HG03066 (cell line): ENCODE results near the gene TMEM178B.
"Not testable (repeated sequence)": the region's sequence is repeated elsewhere in the genome, so short reads cannot be mapped to it uniquely, and the experiment has no call there.

Experiments
- ATAC-seq: cut with Tn5 transposase; IDR thresholded peaks from one replicate; pipeline ENCODE4 v1.9.1; 2021; ENCODE audit warnings: low read depth; ENCODE audit not compliant: unreplicated experiment

TMEM178B gene

DNA sequence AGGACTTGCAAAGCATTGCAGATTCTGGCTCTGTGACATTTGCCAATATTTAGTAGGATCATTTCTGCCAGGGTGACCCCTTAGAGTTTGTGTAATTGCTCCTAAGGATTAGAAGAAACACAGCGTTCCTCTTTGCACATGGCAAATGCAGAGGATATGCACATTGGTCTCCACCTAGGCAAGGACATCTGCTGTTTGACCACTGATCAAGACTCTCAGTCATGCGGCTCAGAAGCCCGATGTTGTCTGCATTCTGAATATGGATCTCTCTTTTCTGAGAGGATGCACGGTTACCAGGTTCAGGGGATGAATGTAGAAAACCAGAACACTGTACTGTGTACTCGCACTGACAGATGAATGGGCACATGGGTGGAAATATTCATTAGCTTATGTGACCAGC lies 296.8 kb downstream of the TMEM178B start:
- ATAC-seq, result no peak

- ATAC-seq, result no peak
Observed at GRCh38 chr7:141374425-141374824, 300.6 kb downstream of the TMEM178B start.

DNA sequence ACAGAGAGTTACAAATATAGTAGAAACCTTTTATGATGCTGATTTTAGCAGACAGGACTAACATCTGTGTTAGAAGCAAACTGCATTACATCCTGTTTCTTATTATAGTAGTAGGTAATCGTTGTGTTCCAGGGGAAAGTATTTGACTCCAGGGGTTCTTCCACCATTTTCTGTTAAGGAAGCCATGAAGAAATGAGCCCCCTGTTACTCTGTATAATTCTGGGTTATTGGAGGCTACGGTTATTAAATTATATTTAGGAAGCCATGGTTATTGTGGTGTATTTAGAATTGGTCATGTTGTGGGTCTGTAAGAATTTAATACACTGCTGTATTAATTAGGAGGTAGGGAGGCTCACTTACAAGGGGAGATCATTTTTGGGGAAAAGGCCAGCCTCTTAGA lies 301.6 kb downstream of the TMEM178B start:
- ATAC-seq, result no peak

DNA sequence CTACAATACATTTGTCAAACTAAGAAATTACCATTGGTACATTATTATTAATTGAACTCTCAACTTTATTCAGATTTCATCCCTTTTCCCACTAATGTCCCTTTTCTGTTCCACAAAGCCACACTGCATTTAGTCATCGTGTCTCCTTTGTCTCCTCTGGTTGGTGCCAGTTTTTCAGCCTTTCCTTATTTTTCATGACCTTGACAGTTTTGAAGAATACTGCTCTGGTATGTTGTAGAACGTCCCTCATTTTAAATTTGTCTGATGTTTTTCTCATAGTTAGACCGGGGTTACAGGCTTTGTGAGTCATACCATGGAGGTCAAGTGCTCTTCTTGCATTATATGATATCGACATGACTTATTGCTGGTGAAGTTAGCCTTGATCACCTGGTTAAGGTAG lies 304.0 kb downstream of the TMEM178B start:
- ATAC-seq, result no peak

- no peak for ATAC-seq
Observed at GRCh38 chr7:141378405-141378804, 304.5 kb downstream of the TMEM178B start.

GRCh38 chr7:141381794-141382427 lies 308.0 kb downstream of the TMEM178B start:
- ATAC-seq, result no peak

- ATAC-seq, result not testable (repeated sequence)
Observed at GRCh38 chr7:141383356-141383755, 309.5 kb downstream of the TMEM178B start.

GRCh38 chr7:141386881-141387280 lies 313.0 kb downstream of the TMEM178B start:
- ATAC-seq, result no peak

DNA sequence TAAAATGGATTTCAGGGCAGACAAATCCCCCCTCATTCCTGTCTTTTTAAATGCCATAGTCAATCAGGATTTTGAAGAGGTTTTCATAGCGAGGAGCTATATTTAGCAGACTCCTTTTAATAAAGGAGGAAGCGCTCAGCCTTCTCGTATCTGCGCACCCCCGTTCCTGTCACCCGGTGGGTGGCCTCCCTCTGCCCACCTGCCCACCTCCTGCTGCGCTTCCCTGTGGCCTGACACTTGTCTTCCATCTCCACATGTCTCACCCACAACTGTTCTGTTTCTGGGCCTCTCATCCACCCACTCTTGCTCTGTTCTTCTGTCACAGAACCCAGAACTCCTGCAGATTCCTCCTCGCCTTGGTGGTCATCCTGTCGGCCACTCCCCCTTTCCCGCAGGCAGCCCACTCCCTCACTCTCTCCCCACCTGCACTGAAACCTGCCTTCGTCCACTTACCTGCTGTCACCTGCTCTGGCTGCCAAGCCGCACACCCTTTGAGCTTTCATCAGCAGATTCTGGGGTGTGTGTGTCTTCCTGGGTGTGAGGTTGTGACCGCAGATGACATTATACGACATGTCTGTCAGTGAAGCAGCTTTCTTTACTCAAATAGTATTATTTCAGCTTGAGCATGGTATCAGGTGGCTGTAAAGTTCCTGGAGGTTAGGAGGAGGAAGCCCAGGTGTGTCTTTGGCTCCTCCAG lies 313.8 kb downstream of the TMEM178B start:
- ATAC-seq, result no peak

- ATAC-seq, result no peak
Observed at GRCh38 chr7:141389140-141389796, 315.4 kb downstream of the TMEM178B start.

- ATAC-seq, result no peak
Observed at GRCh38 chr7:141390339-141390738, 316.5 kb downstream of the TMEM178B start.

DNA sequence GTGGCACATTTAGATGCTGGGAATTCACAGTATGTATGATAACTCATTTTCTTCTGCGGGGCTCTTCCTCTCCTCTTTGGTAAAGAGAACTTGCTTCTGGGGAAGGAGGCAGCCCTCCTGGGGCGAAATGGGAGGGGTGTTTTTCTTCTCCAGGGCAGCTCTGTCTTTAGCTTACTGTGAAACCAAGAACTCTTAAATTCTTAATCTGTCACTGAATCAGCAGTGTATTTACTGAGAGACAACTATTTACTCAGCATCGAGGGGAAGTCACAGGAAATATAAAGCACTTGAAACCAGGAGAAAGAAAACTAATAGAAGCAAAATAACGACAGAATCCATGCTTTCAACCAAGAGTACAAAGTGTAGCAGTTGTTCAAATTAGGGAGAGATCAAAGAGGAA lies 319.2 kb downstream of the TMEM178B start:
- no peak for ATAC-seq

DNA sequence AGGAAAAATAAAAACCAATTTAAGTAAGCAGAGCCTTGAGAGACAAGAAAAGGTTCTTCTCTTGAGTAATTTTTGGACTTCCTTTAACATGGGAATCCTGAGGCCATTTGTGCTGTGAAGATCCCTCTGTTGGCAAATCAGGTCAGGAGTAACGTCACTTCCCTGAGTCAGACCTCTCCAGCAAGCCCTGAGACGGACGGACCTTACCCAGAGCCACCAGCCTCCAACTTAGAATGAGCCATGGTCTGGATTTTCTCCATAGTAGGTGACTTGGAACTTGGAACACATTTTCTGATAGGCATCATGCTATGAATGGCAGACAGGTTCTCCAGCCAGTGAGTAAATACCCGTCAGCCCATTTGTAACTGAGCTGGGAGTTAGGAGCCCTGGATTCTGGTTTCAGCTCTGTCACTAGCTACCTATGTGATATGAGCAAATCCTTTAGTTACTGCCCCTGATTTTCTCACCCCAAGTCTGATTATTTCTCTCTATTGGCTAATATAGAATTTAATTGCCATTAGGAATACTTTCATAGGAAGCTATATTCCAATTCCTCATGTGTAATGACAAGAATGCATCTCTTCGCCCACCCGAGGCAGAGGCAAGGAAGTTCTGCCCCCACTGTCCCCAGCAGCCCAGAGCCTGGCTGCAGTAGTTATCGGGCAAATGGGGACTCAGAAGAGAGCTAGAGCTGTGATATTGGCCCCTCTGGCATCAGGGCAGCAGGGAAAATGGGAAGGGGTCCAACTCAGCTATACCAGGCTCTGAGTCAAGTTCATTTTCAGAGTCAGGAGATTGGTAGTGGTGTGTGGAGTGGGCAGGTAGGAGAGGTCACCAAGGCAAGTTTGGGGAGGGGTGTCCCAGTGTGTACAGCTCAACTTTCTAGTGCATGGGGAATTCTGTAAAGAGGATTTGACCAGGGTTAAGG lies 323.6 kb downstream of the TMEM178B start:
- ATAC-seq, result no peak

DNA sequence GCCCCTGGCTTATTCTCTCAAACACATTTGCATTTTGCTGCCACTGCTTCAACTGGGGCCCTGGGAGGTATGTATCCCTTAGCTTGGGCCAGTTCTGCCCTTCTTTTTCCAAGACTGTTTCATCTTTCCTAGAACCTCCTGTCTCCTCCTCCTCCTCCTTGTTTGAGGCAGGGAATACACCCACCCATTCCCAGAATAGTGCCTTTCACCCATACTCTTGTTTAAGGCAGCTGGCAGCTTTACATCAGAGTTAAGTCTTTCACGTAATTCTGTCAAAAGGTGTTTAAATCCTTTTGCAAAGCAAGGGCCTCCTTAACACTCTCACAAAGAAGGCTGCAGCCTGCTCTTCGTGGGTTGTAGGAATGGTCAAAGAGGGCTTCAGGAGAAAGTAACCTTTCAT lies 326.5 kb downstream of the TMEM178B start:
- no peak for ATAC-seq

GRCh38 chr7:141402277-141402996 lies 328.6 kb downstream of the TMEM178B start:
- no peak for ATAC-seq

DNA sequence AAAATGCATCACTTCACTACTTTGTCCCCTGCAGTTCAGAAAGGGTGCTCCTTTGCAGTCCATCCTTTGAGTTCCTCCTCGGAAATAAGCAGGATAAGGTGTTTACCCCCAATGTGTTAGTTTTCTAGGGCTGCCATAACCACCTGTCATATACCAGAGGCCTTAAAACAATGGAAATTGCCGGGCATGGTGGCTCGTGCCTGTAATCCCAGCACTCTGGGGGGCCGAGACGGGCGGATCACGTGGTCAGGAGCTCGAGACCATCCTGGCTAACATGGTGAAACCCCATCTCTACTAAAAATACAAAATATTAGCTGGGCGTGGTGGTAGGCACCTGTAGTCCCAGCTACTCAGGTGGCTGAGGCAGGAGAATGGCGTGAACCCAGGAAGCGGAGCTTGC lies 330.0 kb downstream of the TMEM178B start:
- not testable (repeated sequence) for ATAC-seq

DNA sequence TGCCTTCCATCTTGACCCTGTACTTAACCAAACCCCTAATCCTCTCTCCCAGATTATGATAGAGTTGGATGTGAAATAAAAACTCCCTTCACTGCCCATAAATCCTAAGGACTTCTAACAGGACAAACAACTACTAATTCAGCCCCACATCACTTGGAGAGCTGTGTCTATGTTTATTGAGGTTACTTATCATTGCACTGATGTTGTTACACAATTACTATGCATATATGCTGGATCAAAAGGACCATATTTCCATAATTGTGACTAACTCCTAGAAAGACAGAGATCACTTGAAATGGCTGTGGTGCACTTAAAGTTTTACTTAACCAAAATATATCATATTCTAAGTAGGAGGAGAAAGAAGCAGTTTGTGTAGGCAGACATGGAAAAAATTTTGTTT lies 332.5 kb downstream of the TMEM178B start:
- ATAC-seq, result no peak

- ATAC-seq, result no peak
Observed at GRCh38 chr7:141407893-141408292, 334.0 kb downstream of the TMEM178B start.

- no peak for ATAC-seq
Observed at GRCh38 chr7:141408440-141408839, 334.6 kb downstream of the TMEM178B start.

- no peak for ATAC-seq
Observed at GRCh38 chr7:141409219-141409618, 335.4 kb downstream of the TMEM178B start.
